DND-41 (cell line): ENCODE data around the gene PCDH1.

Source experiments
- ATAC-seq: fragments of 200-7000 bp; cut with Tn5 transposase; 3 replicates; pipeline ENCODE4 v1.9.1; 2021; ENCODE audit warnings: low read depth; ENCODE audit not compliant: insufficient read depth
- DNase-seq: peaks from one replicate; pipeline ENCODE4 v3.0.0-alpha.2; 2020
- H2AFZ ChIP-seq: 2 replicates; pipeline ENCODE4 v1.6.0; 2012; ENCODE audit warnings: low read depth, low read length
- H3K27ac ChIP-seq: 2 replicates; pipeline ENCODE4 v1.5.1; 2012; ENCODE audit warnings: low read length, inconsistent platforms
- H3K27me3 ChIP-seq: fragments of 200-600 bp; sonication (generic); 2 replicates; pipeline ENCODE4 v1.6.0; 2012; ENCODE audit warnings: low read length, mild to moderate bottlenecking, inconsistent platforms; ENCODE audit not compliant: insufficient read depth, poor library complexity
- H3K36me3 ChIP-seq: 2 replicates; pipeline ENCODE4 v1.5.1; 2012; ENCODE audit warnings: low read length, inconsistent platforms; ENCODE audit not compliant: insufficient read depth
- H3K4me1 ChIP-seq: 2 replicates; pipeline ENCODE4 v1.5.1; 2012; ENCODE audit warnings: mild to moderate bottlenecking, low read length; ENCODE audit not compliant: insufficient read depth
- H3K4me2 ChIP-seq: 2 replicates; pipeline ENCODE4 v1.6.0; 2012; ENCODE audit warnings: mild to moderate bottlenecking, moderate library complexity, low read length, inconsistent platforms; ENCODE audit not compliant: insufficient read depth
- H3K4me3 ChIP-seq, 2 experiments: fragments of 200-600 bp in 1 of 2; shearing (Covaris generic) in 1 of 2; 2 replicates each; pipeline ENCODE4 v1.5.1; 2012 to 2016; ENCODE audit warnings: inconsistent platforms in 2 of 2, low read length in 2 of 2, mild to moderate bottlenecking in 2 of 2, low read depth in 1 of 2, moderate library complexity in 1 of 2
- H3K79me2 ChIP-seq: 2 replicates; pipeline ENCODE4 v1.6.0; 2012; ENCODE audit warnings: low read length, inconsistent platforms; ENCODE audit not compliant: insufficient read depth
- H3K9ac ChIP-seq: 2 replicates; pipeline ENCODE4 v1.6.0; 2012; ENCODE audit warnings: low read depth, mild to moderate bottlenecking, inconsistent platforms, low read length, moderate library complexity
- H3K9me3 ChIP-seq: 2 replicates; pipeline ENCODE4 v1.5.1; 2012; ENCODE audit warnings: low read length, moderate library complexity, mild to moderate bottlenecking, inconsistent platforms; ENCODE audit not compliant: insufficient read depth, severe bottlenecking
- H4K20me1 ChIP-seq: 2 replicates; pipeline ENCODE4 v1.6.0; 2012; ENCODE audit warnings: low read length; ENCODE audit not compliant: insufficient read depth
- EZH2 ChIP-seq: IDR thresholded peaks from 3 replicates; pipeline ENCODE4 v1.6.1; 2012; ENCODE audit warnings: borderline replicate concordance, low read depth, mild to moderate bottlenecking, moderate library complexity, low read length, inconsistent platforms; ENCODE audit not compliant: severe bottlenecking
- TF ChIP-seq, protein P1 (sequence below): IDR thresholded peaks from 2 replicates; pipeline ENCODE4 v1.5.1; 2012; ENCODE audit warnings: borderline replicate concordance, low read length, moderate library complexity, mild to moderate bottlenecking; ENCODE audit not compliant: poor library complexity, severe bottlenecking; ENCODE audit errors: extremely low read depth

The PCDH1 gene

DNA sequence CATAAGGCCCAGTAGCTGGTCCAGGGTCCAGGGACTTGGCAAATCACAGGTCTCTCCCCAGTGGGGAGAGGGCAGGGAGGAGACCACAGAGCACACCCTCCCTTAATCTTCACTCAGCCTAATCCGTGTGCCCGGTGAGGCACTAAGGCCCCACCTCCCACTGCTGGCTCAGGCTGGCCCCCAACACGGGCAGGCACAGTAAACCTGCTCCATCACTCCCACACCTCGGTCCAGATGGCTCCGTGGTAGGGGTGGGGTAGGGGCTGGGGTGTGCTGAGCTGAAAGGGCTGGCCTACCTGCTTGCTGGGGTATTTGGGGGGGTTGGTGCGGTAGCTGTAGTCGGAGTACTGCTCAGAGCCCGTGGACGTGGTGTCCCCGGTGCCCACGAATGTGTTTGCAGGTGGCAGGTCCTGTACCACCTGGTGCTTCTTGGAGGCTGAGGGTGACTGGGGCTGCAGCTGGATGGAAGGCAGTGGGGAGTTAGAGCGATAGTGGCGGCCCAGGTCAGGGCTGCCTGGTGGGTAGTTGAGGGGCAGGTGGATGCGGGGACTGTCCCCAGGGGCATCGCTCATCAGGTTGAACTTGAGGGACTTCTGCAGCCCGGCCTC, 15.2 kb downstream of the PCDH1 start:
- H3K4me1 ChIP-seq: no peaks in the 10 kb centered on the region
- H3K4me2 ChIP-seq: no peak overlapping the region
- no peaks in the 10 kb centered on the region for H3K9me3 ChIP-seq
- no peaks in the 10 kb centered on the region; the same call in 1 of the 2 replicates for H4K20me1 ChIP-seq
- ATAC-seq (no peak), DNase-seq (no peak)
- no peaks in the 10 kb centered on the region for H3K36me3 ChIP-seq
- no peak overlapping the region for H2AFZ ChIP-seq
- no peak overlapping the region for H3K27ac ChIP-seq
- no peaks in the 10 kb centered on the region for H3K79me2 ChIP-seq
- no peak overlapping the region for H3K4me3 ChIP-seq
- H3K9ac ChIP-seq: no peak overlapping the region
- peaks cover 29% of the 10 kb centered on the region for H3K27me3 ChIP-seq
- TF ChIP-seq EZH2: no peak
- TF ChIP-seq, protein P1, sequence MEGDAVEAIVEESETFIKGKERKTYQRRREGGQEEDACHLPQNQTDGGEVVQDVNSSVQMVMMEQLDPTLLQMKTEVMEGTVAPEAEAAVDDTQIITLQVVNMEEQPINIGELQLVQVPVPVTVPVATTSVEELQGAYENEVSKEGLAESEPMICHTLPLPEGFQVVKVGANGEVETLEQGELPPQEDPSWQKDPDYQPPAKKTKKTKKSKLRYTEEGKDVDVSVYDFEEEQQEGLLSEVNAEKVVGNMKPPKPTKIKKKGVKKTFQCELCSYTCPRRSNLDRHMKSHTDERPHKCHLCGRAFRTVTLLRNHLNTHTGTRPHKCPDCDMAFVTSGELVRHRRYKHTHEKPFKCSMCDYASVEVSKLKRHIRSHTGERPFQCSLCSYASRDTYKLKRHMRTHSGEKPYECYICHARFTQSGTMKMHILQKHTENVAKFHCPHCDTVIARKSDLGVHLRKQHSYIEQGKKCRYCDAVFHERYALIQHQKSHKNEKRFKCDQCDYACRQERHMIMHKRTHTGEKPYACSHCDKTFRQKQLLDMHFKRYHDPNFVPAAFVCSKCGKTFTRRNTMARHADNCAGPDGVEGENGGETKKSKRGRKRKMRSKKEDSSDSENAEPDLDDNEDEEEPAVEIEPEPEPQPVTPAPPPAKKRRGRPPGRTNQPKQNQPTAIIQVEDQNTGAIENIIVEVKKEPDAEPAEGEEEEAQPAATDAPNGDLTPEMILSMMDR: no peak

GRCh38 chr5:141861194-141861593, 17.0 kb downstream of the PCDH1 start:
- H3K79me2 ChIP-seq: no peaks in the 10 kb centered on the region
- no peak overlapping the region for H3K27ac ChIP-seq
- H3K4me1 ChIP-seq: no peaks in the 10 kb centered on the region
- no peak overlapping the region for H3K4me3 ChIP-seq
- no peaks in the 10 kb centered on the region; the same call in 1 of the 2 replicates for H4K20me1 ChIP-seq
- no peaks in the 10 kb centered on the region for H3K36me3 ChIP-seq
- no peaks in the 10 kb centered on the region for H3K9me3 ChIP-seq
- H3K9ac ChIP-seq: no peak overlapping the region
- no peak overlapping the region for H3K4me2 ChIP-seq
- ATAC-seq: no peak
- no peak overlapping the region for H2AFZ ChIP-seq
- peaks cover 12% of the 10 kb centered on the region for H3K27me3 ChIP-seq
- TF ChIP-seq, protein P1: no peak
- TF ChIP-seq EZH2: no peak
- no peak for DNase-seq

- no peak overlapping the region for H3K4me3 ChIP-seq
- no peaks in the 10 kb centered on the region for H4K20me1 ChIP-seq
- ATAC-seq: no peak
- no peaks in the 10 kb centered on the region for H3K4me1 ChIP-seq
- peaks cover 11% of the 10 kb centered on the region for H3K27me3 ChIP-seq
- H3K27ac ChIP-seq: no peak overlapping the region
- H2AFZ ChIP-seq: no peak overlapping the region
- TF ChIP-seq, protein P1: no peak
- no peak for TF ChIP-seq EZH2
- H3K36me3 ChIP-seq: no peaks in the 10 kb centered on the region
- no peaks in the 10 kb centered on the region for H3K79me2 ChIP-seq
- no peak overlapping the region for H3K4me2 ChIP-seq
- no peak overlapping the region for H3K9ac ChIP-seq
- H3K9me3 ChIP-seq: no peaks in the 10 kb centered on the region
- DNase-seq: no peak
Observed at GRCh38 chr5:141858079-141858765, 20.0 kb downstream of the PCDH1 start.
